Endodermal cell (in vitro differentiated cells): ENCODE results near the gene DNM3. TPM values are rescaled to one million over a fixed set of nuclear protein-coding genes. Genes with fewer than 3 reads are reported as not detected.

Experiments used
- DNase-seq: peaks from one replicate; pipeline ENCODE4 v3.0.0-alpha.2; 2017
- H3K27ac ChIP-seq: 2 replicates; pipeline ENCODE4 v1.5.1; 2013; ENCODE audit warnings: mild to moderate bottlenecking, low read depth, low read length, moderate library complexity
- H3K27me3 ChIP-seq: 2 replicates; pipeline ENCODE4 v1.6.1; 2013; ENCODE audit warnings: mild to moderate bottlenecking, low read length, moderate library complexity; ENCODE audit not compliant: insufficient read depth, control insufficient read depth, poor library complexity, severe bottlenecking
- H3K36me3 ChIP-seq: 2 replicates; pipeline ENCODE4 v1.7.0; 2013; ENCODE audit warnings: mild to moderate bottlenecking, low read length, moderate library complexity; ENCODE audit not compliant: control insufficient read depth, insufficient read depth
- H3K4me1 ChIP-seq: one replicate; pipeline ENCODE4 v1.7.0; 2013; ENCODE audit warnings: low read length; ENCODE audit not compliant: control insufficient read depth, insufficient read depth
- H3K4me3 ChIP-seq: 2 replicates; pipeline ENCODE4 v1.5.1; 2013; ENCODE audit warnings: mild to moderate bottlenecking, low read length, moderate library complexity
- H3K9ac ChIP-seq: 2 replicates; pipeline ENCODE4 v1.6.1; 2013; ENCODE audit warnings: mild to moderate bottlenecking, low read length, moderate library complexity; ENCODE audit not compliant: poor library complexity, severe bottlenecking; ENCODE audit errors: extremely low read depth
- H3K9me3 ChIP-seq: 2 replicates; pipeline ENCODE4 v1.6.1; 2013; ENCODE audit warnings: mild to moderate bottlenecking, low read length, moderate library complexity; ENCODE audit not compliant: control insufficient read depth
- H3K27ac Mint-ChIP-seq: 2 replicates; pipeline ENCODE4 v1.8.0; 2020; ENCODE audit warnings: mixed read lengths
- H3K27me3 Mint-ChIP-seq: 2 replicates; pipeline ENCODE4 v1.8.0; 2021; ENCODE audit warnings: mild to moderate bottlenecking, mixed read lengths; ENCODE audit not compliant: insufficient read depth
- H3K36me3 Mint-ChIP-seq: 2 replicates; pipeline ENCODE4 v1.8.0; 2020; ENCODE audit warnings: low read depth, mixed read lengths
- H3K4me1 Mint-ChIP-seq: 2 replicates; pipeline ENCODE4 v1.8.0; 2020; ENCODE audit warnings: mixed read lengths
- H3K4me3 Mint-ChIP-seq: 2 replicates; pipeline ENCODE4 v1.8.0; 2020; ENCODE audit warnings: mild to moderate bottlenecking, moderate library complexity, mixed read lengths
- H3K9me3 Mint-ChIP-seq: 2 replicates; pipeline ENCODE4 v1.8.0; 2020; ENCODE audit warnings: mild to moderate bottlenecking, mixed read lengths
- WGBS, 2 experiments: methylation state at CpG; one replicate each; pipeline versions ENCODE4 v1.1.5 to v1.1.7; 2013; ENCODE audit warnings: missing lambda C conversion rate in 2 of 2, mixed read lengths in 1 of 2; ENCODE audit not compliant: insufficient coverage in 1 of 2, insufficient read length in 1 of 2; 5-methylcytosine and 5-hydroxymethylcytosine counted together
- total RNA-seq, 2 donors: library from RNA; stranded (reverse); fragmentation: NEBNext Ultra II Directional in 1 of 2; extraction: Animal tissue kit (Norgen Biotek cat#: 25700) in 1 of 2; gene quantifications; 2 replicates in 1 of 2; 3 replicates in 1 of 2; pipeline ENCODE4 v1.2.1, GENCODE V29; 2021
- TF ChIP-seq, protein P1 (sequence below): fragments of 200-600 bp; sonication (generic); conservative IDR thresholded peaks from 2 replicates; pipeline ENCODE4 v1.5.0; 2021; ENCODE audit warnings: antibody characterized with exemption, mild to moderate bottlenecking

The DNM3 gene
- total RNA-seq, 2 donors from 2014 or later, result 0.53 to 1.8 TPM

DNA sequence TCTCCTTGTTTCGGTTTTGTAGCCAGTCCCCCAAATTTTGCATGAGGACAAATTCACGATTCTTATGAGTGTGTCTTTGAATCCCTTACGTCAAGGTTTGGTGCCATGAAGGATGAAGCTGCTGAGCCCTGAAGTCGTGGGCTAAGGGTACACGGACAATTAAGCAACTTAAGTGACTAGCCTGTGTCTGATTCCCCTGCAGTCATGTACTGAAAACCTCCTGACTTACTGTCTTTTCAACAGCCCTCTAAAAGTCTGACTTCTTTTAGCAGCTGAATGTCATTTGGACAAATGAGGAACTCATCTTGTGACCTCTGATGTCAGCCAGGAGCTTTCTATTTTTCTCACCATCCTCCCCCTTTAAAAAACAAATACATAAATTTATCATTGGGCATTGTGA, 552.1 kb downstream of the DNM3 start:
- no peak overlapping the region for H3K4me3 Mint-ChIP-seq
- no peaks in the 10 kb centered on the region for H3K9me3 ChIP-seq
- H3K4me1 ChIP-seq, result no peaks in the 10 kb centered on the region
- H3K9ac ChIP-seq, result no peak overlapping the region
- no peaks in the 10 kb centered on the region for H3K9me3 Mint-ChIP-seq
- no peak overlapping the region for H3K27ac ChIP-seq
- no peak overlapping the region for H3K4me3 ChIP-seq
- TF ChIP-seq, protein P1, sequence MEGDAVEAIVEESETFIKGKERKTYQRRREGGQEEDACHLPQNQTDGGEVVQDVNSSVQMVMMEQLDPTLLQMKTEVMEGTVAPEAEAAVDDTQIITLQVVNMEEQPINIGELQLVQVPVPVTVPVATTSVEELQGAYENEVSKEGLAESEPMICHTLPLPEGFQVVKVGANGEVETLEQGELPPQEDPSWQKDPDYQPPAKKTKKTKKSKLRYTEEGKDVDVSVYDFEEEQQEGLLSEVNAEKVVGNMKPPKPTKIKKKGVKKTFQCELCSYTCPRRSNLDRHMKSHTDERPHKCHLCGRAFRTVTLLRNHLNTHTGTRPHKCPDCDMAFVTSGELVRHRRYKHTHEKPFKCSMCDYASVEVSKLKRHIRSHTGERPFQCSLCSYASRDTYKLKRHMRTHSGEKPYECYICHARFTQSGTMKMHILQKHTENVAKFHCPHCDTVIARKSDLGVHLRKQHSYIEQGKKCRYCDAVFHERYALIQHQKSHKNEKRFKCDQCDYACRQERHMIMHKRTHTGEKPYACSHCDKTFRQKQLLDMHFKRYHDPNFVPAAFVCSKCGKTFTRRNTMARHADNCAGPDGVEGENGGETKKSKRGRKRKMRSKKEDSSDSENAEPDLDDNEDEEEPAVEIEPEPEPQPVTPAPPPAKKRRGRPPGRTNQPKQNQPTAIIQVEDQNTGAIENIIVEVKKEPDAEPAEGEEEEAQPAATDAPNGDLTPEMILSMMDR, result no peak
- no peak overlapping the region for H3K27ac Mint-ChIP-seq
- H3K36me3 ChIP-seq, result no peaks in the 10 kb centered on the region
- H3K27me3 Mint-ChIP-seq, result no peaks in the 10 kb centered on the region
- WGBS, 2 experiments, result 90 to 93% methylated on average over 5 of the region's 5 CpGs
- peaks cover 39% of the 10 kb centered on the region for H3K4me1 Mint-ChIP-seq
- DNase-seq, result no peak
- no peaks in the 10 kb centered on the region for H3K36me3 Mint-ChIP-seq
- no peaks in the 10 kb centered on the region for H3K27me3 ChIP-seq

DNA sequence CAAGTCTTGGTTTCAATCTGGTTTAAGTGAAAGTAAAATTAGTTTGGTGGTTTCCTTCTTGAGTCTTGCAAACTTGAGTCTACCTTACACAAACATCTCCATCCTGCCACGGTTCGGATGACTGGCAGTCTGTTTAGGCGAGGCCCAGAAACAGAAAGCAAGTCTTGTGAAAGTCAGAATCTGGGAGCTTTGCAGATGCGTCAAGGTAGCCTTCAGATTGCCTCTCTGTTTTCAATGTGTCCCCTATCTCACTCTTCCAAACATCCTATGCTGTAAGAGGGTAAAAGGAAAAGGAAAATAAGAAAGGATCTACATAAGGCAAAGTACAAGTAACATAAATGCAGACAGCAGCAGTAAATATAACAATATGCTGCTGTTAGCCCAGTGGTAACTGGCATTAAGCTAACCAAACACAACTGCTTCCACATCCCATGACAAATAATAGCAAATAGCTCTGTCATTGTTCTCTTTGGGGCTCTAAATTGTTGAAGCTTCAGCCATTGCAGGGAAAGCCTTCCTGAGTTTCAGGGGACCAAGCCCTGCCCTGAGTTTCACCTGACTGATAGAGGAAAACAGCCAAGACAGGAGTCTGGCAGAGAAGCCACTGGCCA, 552.9 kb downstream of the DNM3 start:
- Histone ChIP-seq H3K9ac (no peak overlapping the region), H3K4me1 (no peaks in the 10 kb centered on the region), H3K27me3 (no peaks in the 10 kb centered on the region), H3K4me3 (no peak overlapping the region), H3K36me3 (no peaks in the 10 kb centered on the region), H3K9me3 (no peaks in the 10 kb centered on the region), H3K27ac (no peak overlapping the region)
- Mint-ChIP-seq H3K27ac (peak overlapping the region; percentile 74), H3K9me3 (no peaks in the 10 kb centered on the region), H3K36me3 (no peaks in the 10 kb centered on the region), H3K4me1 (peaks cover 41% of the 10 kb centered on the region), H3K27me3 (no peaks in the 10 kb centered on the region), H3K4me3 (no peak overlapping the region)
- 93 to 95% methylated on average over 3 to 4 of the region's 4 CpGs for WGBS, 2 experiments
- no peak for DNase-seq
- TF ChIP-seq, protein P1, result no peak

DNA sequence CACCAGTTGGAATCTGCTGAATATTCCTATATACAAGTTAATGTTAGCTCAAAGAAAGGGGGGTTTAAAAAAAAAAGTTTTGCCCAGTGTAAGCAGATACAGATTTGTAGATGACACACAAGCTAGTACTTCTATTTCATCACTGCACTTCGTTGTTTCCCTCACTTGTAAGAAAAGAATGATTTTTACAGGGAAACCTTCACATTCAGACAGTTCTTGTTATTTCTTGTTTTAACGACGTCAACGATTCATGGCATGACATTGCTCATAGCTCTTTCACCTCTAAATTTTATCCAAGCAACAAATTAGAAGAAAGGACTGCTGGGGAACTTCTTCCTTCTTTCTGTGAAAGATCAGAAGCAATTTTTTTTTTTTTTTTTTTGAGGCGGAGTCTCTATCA, 553.5 kb downstream of the DNM3 start:
- Histone ChIP-seq H3K9ac (no peak overlapping the region), H3K27ac (no peak overlapping the region), H3K27me3 (no peaks in the 10 kb centered on the region), H3K9me3 (no peaks in the 10 kb centered on the region), H3K4me1 (no peaks in the 10 kb centered on the region), H3K4me3 (no peak overlapping the region), H3K36me3 (no peaks in the 10 kb centered on the region)
- H3K27ac Mint-ChIP-seq, result no peak overlapping the region
- no peaks in the 10 kb centered on the region for H3K9me3 Mint-ChIP-seq
- no peak overlapping the region for H3K4me3 Mint-ChIP-seq
- H3K36me3 Mint-ChIP-seq, result no peaks in the 10 kb centered on the region
- H3K27me3 Mint-ChIP-seq, result no peaks in the 10 kb centered on the region
- H3K4me1 Mint-ChIP-seq, result peaks cover 46% of the 10 kb centered on the region
- TF ChIP-seq, protein P1, result no peak
- no peak for DNase-seq
- WGBS, 2 experiments, result 95 to 100% methylated on average over 4 to 5 of the region's 5 CpGs
